Prostate gland (tissue), 2 donors: ENCODE measurements around the gene RAVER1. TPM values are rescaled to one million over a fixed set of nuclear protein-coding genes. Genes with fewer than 3 reads are reported as not detected.

ENCODE experiments used
- DNase-seq: peaks from one replicate; pipeline ENCODE4 v3.0.0-alpha.2; 2019; ENCODE audit warnings: low spot score
- H3K27ac ChIP-seq, 2 donors: fragments of 200-600 bp; sonication (generic); 2 replicates each; pipeline ENCODE4 v1.5.1; 2017 to 2019
- H3K27me3 ChIP-seq: fragments of 200-600 bp; sonication (generic); replicated peaks from 2 replicates; pipeline ENCODE4 v1.5.1; 2019; ENCODE audit not compliant: insufficient read depth
- H3K36me3 ChIP-seq, 2 donors: fragments of 200-600 bp; sonication (generic); 1 replicate in 1 of 2; 2 replicates in 1 of 2; pipeline versions ENCODE4 v1.5.1 to v1.8.1; 2017 to 2019
- H3K4me1 ChIP-seq: fragments of 200-600 bp; sonication (generic); replicated peaks from 2 replicates; pipeline ENCODE4 v1.5.1; 2019
- H3K4me3 ChIP-seq, 2 donors: fragments of 200-600 bp; sonication (generic); 2 replicates each; pipeline ENCODE4 v1.5.1; 2017 to 2019
- H3K9me3 ChIP-seq: fragments of 200-600 bp; sonication (generic); 2 replicates; pipeline ENCODE4 v1.5.1; 2017
- POLR2A ChIP-seq: fragments of 450-650 bp; IDR thresholded peaks from one replicate; pipeline ENCODE4 v1.6.1; 2016; ENCODE audit warnings: antibody characterized with exemption, mild to moderate bottlenecking
- POLR2AphosphoS5 ChIP-seq: sonication (generic); formaldehyde crosslinking; IDR thresholded peaks from one replicate; pipeline ENCODE4 v1.6.1; 2017; ENCODE audit warnings: antibody characterized with exemption
- WGBS: methylation state at CpG from one replicate; pipeline ENCODE4 v1.1.5; 2018; 5-methylcytosine and 5-hydroxymethylcytosine counted together
- intact Hi-C: fragments of 100-400 bp; cut with DNase I; formaldehyde crosslinking; loops from one replicate; pipeline ENCODE4 v1.14.2; 2022
- total RNA-seq, 2 donors: library from RNA; depleted of rRNA; stranded (reverse); fragments of >200 nt; gene quantifications; one replicate each; pipeline ENCODE4 v1.1.0, GENCODE V29; 2016
- TF ChIP-seq, protein P1 (sequence below), 4 experiments: fragments of 200-600 bp in 2 of 4; fragments of 450-650 bp in 2 of 4; sonication (generic) in 2 of 4; IDR thresholded peaks; 1 replicate in 3 of 4; 2 replicates in 1 of 4; pipeline ENCODE4 v1.5.1; 2016 to 2019; ENCODE audit warnings: antibody characterized with exemption in 4 of 4, mild to moderate bottlenecking in 2 of 4, moderate library complexity in 2 of 4

Gene RAVER1
- total RNA-seq, 2 donors from 2014 or later = 50.2 to 53.2 TPM

DNA sequence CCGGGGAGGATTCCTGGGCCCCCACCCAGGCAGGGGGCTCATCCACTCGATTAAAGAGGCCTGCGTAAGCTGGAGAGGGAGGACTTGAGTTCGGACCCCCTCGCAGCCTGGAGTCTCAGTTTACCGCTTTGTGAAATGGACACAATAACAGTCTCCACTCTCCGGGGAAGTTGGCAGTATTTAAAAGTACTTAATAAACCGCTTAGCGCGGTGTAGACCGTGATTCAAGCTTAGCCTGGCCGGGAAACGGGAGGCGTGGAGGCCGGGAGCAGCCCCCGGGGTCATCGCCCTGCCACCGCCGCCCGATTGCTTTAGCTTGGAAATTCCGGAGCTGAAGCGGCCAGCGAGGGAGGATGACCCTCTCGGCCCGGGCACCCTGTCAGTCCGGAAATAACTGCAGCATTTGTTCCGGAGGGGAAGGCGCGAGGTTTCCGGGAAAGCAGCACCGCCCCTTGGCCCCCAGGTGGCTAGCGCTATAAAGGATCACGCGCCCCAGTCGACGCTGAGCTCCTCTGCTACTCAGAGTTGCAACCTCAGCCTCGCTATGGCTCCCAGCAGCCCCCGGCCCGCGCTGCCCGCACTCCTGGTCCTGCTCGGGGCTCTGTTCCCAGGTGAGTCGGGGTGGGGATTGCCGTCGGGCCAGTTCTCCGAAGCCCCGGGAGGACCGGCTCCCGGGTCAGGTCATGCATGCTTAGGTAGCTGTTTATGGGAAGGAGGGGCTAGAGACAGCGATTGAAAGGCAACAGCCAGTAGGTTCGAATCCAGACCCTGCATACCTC, 62.5 kb downstream of the RAVER1 start, which contains the start of gene ICAM1:
TSS of gene ICAM1 (plus strand) at position 505 of the 779 bp plus-strand sequence. CDS start at position 545, 40 bp downstream.
- TF ChIP-seq, protein P1, sequence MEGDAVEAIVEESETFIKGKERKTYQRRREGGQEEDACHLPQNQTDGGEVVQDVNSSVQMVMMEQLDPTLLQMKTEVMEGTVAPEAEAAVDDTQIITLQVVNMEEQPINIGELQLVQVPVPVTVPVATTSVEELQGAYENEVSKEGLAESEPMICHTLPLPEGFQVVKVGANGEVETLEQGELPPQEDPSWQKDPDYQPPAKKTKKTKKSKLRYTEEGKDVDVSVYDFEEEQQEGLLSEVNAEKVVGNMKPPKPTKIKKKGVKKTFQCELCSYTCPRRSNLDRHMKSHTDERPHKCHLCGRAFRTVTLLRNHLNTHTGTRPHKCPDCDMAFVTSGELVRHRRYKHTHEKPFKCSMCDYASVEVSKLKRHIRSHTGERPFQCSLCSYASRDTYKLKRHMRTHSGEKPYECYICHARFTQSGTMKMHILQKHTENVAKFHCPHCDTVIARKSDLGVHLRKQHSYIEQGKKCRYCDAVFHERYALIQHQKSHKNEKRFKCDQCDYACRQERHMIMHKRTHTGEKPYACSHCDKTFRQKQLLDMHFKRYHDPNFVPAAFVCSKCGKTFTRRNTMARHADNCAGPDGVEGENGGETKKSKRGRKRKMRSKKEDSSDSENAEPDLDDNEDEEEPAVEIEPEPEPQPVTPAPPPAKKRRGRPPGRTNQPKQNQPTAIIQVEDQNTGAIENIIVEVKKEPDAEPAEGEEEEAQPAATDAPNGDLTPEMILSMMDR (IDR thresholded peaks at IDR 0.05) = peak in 1 of 4 experiments; percentile 38
- TF ChIP-seq POLR2AphosphoS5 = peak; percentile 73
- TF ChIP-seq POLR2A = peak; percentile 60
- peak within 1 kb of the TSS; percentile 47 to 52 for H3K27ac ChIP-seq
- no peaks in the 10 kb centered on the region for H3K9me3 ChIP-seq
- H3K27me3 ChIP-seq = no peaks in the 10 kb centered on the region
- 2% methylated on average over 49 of the region's 51 CpGs for WGBS
- peak; percentile 54 for DNase-seq
- H3K4me1 ChIP-seq = no peaks in the 10 kb centered on the region
- peak within 1 kb of the TSS; percentile 19 to 28 for H3K4me3 ChIP-seq
- H3K36me3 ChIP-seq = no peaks in the 10 kb centered on the region
- intact Hi-C loops = loop anchor here (2.0 to 5.0 kb wide), 2 partner anchors 41 to 118 kb away; no protein-coding TSS in a partner anchor

DNA sequence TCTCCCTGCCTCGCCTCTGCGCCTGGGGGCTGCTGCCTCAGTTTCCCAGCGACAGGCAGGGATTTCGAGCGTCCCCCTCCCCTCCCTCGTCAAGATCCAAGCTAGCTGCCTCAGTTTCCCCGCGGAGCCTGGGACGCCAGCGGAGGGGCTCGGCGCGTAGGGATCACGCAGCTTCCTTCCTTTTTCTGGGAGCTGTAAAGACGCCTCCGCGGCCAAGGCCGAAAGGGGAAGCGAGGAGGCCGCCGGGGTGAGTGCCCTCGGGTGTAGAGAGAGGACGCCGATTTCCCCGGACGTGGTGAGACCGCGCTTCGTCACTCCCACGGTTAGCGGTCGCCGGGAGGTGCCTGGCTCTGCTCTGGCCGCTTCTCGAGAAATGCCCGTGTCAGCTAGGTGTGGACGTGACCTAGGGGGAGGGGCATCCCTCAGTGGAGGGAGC, 63.1 kb downstream of the RAVER1 start:
- whole genome bisulfite sequencing = 7% methylated on average over 37 of the region's 37 CpGs

DNA sequence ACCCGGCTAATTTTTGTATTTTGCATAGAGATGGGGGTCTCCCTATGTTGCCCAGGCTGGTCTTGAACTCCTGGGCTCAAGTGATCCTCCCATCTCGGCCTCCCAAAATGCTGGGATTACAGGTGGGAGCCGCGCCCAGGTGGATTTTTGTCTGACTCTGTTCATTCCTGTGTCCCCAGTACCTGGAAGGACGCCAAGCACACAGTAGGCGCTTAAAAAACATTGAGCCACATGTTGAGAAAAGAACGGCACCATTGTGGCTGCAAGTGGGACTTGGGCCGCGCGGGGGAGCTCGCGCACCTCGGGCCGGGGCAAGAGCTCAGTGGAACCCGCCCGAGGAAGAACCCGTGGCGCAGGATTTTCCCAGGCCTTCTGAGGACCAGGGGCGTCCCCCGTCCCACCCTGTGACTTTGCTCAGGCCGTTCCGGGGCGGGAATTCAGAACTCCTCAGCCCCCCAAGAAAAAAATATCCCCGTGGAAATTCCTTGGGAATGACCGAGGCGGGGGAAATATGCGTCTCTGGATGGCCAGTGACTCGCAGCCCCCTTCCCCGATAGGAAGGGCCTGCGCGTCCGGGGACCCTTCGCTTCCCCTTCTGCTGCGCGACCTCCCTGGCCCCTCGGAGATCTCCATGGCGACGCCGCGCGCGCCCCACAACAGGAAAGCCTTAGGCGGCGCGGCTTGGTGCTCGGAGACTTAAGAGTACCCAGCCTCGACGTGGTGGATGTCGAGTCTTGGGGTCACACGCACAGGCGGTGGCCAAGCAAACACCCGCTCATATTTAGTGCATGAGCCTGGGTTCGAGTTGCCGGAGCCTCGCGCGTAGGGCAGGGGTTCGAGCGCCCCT, 63.8 kb downstream of the RAVER1 start:
- H3K4me1 ChIP-seq = no peaks in the 10 kb centered on the region
- peak overlapping the region; percentile 47 to 52 for H3K27ac ChIP-seq
- H3K27me3 ChIP-seq = no peaks in the 10 kb centered on the region
- 6% methylated on average over 59 of the region's 59 CpGs for WGBS
- H3K9me3 ChIP-seq = no peaks in the 10 kb centered on the region
- H3K4me3 ChIP-seq = peak overlapping the region; percentile 19 to 28
- TF ChIP-seq, protein P1 (IDR thresholded peaks at IDR 0.05) = peak; percentile 83 to 97 (median 90)
- TF ChIP-seq POLR2A = no peak
- TF ChIP-seq POLR2AphosphoS5 = peak; percentile 51
- peak; percentile 76 for DNase-seq
- intact Hi-C loops = loop anchor here (2.0 to 5.0 kb wide), 2 partner anchors 43 to 119 kb away; no protein-coding TSS in a partner anchor
- no peaks in the 10 kb centered on the region for H3K36me3 ChIP-seq

More for the DNA sequence above, 63.1 kb downstream of the RAVER1 start:
- no peak for DNase-seq
- no peaks in the 10 kb centered on the region for H3K27me3 ChIP-seq
- no peaks in the 10 kb centered on the region for H3K4me1 ChIP-seq
- TF ChIP-seq, protein P1 (IDR thresholded peaks at IDR 0.05) = no peak
- TF ChIP-seq POLR2AphosphoS5 (no peak), POLR2A (no peak)
- peak overlapping the region; percentile 19 to 28 for H3K4me3 ChIP-seq
- intact Hi-C loops = loop anchor here (2.0 to 5.0 kb wide), 2 partner anchors 42 to 119 kb away; no protein-coding TSS in a partner anchor
- H3K36me3 ChIP-seq = no peaks in the 10 kb centered on the region
- peak overlapping the region; percentile 47 to 52 for H3K27ac ChIP-seq
- H3K9me3 ChIP-seq = no peaks in the 10 kb centered on the region

DNA sequence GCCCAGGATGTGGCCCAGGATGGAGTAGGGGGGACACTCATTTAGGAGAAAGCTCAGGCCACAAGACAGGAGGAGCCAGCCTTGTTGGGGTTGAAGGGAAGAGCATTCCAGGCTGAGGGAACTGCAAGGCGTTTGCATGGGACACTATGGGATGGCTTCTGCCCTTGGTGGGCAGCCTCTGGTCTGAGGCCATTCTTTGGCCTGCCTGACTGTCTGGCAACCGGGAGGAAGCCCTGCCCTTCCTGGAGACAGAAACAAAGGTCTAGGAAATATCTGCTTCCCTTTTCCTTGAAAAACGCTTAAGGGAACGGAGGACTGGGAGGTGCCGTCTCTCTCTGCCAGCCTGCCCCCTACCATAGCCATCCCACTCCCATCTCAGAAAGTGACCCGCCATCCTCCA, 65.3 kb downstream of the RAVER1 start:
- 74% methylated on average over 6 of the region's 6 CpGs for WGBS
- intact Hi-C loops = no loop called here

More for the DNA sequence above, 65.3 kb downstream of the RAVER1 start:
- no peak for DNase-seq
- no peaks in the 10 kb centered on the region for H3K36me3 ChIP-seq
- no peak overlapping the region for H3K4me3 ChIP-seq
- no peak overlapping the region for H3K27ac ChIP-seq
- no peaks in the 10 kb centered on the region for H3K4me1 ChIP-seq
- TF ChIP-seq POLR2AphosphoS5 = no peak
- no peak for TF ChIP-seq POLR2A
- TF ChIP-seq, protein P1 (IDR thresholded peaks at IDR 0.05) = no peak
- no peaks in the 10 kb centered on the region for H3K9me3 ChIP-seq
- H3K27me3 ChIP-seq = no peaks in the 10 kb centered on the region
